ENCODE measurements around the gene PLPP2. TPM values are rescaled to one million over a fixed set of nuclear protein-coding genes. Genes with fewer than 3 reads are reported as not detected.

PLPP2 gene
- polyA plus RNA-seq, 1 donor from 2014 or later, result 2.1 TPM

GRCh38 chr19:306151-306900, 15.1 kb upstream of the PLPP2 start:
- no peak for TF ChIP-seq MXI1 (conservative IDR thresholded peaks at IDR 0.05; ENCODE audit: poor library complexity, severe bottlenecking)
- no peak for TF ChIP-seq EP300 (conservative IDR thresholded peaks at IDR 0.05; ENCODE audit: poor library complexity, severe bottlenecking)
- no peak for TF ChIP-seq SMC3 (conservative IDR thresholded peaks at IDR 0.05; ENCODE audit: poor library complexity)
- no peak for TF ChIP-seq RAD21 (conservative IDR thresholded peaks at IDR 0.05)
- TF ChIP-seq POLR2AphosphoS5 (IDR thresholded peaks at IDR 0.05), result no peak
- no peak for TF ChIP-seq EZH2 (IDR thresholded peaks at IDR 0.05; ENCODE audit: borderline replicate concordance, insufficient read depth, low read length, poor library complexity, severe bottlenecking)
- TF ChIP-seq REST (IDR thresholded peaks at IDR 0.05; ENCODE audit: borderline replicate concordance), result no peak
- no peak for TF ChIP-seq CTCF (IDR thresholded peaks at IDR 0.05; ENCODE audit: poor library complexity, severe bottlenecking)
- no peak for TF ChIP-seq TAF1 (IDR thresholded peaks at IDR 0.05; ENCODE audit: low read depth)
- Histone ChIP-seq H2AFZ (ENCODE audit: low read depth, low read length) (no peak overlapping the region), H3K9me3 (ENCODE audit: low read length) (no peaks in the 10 kb centered on the region), H3K9me2 (ENCODE audit: insufficient read depth, low read length) (no peaks in the 10 kb centered on the region), H3K4me3 (ENCODE audit: low read length) (no peak overlapping the region), H3K79me2 (replicated peaks; ENCODE audit: insufficient read depth, low read length) (no peaks in the 10 kb centered on the region), H3K27me3 (ENCODE audit: insufficient read depth, low read depth, low read length) (no peaks in the 10 kb centered on the region), H3K4me2 (ENCODE audit: low read length) (no peak overlapping the region), H3K27ac (ENCODE audit: low read length) (no peak overlapping the region), H4K20me1 (ENCODE audit: insufficient read depth) (no peaks in the 10 kb centered on the region), H3K36me3 (ENCODE audit: insufficient read depth, low read length) (no peaks in the 10 kb centered on the region), H3F3A (ENCODE audit: insufficient read depth, low read length, poor library complexity, severe bottlenecking) (no peaks in the 10 kb centered on the region), H3K9ac (ENCODE audit: low read length) (no peak overlapping the region)

- Histone ChIP-seq H3F3A (ENCODE audit: insufficient read depth, low read length, poor library complexity, severe bottlenecking) (no peaks in the 10 kb centered on the region), H3K4me3 (ENCODE audit: low read length) (no peak overlapping the region), H3K9me3 (ENCODE audit: low read length) (no peaks in the 10 kb centered on the region), H3K9ac (ENCODE audit: low read length) (no peak overlapping the region), H3K36me3 (ENCODE audit: insufficient read depth, low read length) (no peaks in the 10 kb centered on the region), H2AFZ (ENCODE audit: low read depth, low read length) (no peak overlapping the region), H3K4me2 (ENCODE audit: low read length) (no peak overlapping the region), H3K27me3 (ENCODE audit: insufficient read depth, low read depth, low read length) (no peaks in the 10 kb centered on the region), H4K20me1 (ENCODE audit: insufficient read depth) (no peaks in the 10 kb centered on the region), H3K9me2 (ENCODE audit: insufficient read depth, low read length) (no peaks in the 10 kb centered on the region), H3K79me2 (replicated peaks; ENCODE audit: insufficient read depth, low read length) (no peaks in the 10 kb centered on the region), H3K27ac (ENCODE audit: low read length) (no peak overlapping the region)
- TF ChIP-seq SMC3 (conservative IDR thresholded peaks at IDR 0.05; ENCODE audit: poor library complexity) (no peak), REST (IDR thresholded peaks at IDR 0.05; ENCODE audit: borderline replicate concordance) (no peak), TAF1 (IDR thresholded peaks at IDR 0.05; ENCODE audit: low read depth) (no peak), EP300 (conservative IDR thresholded peaks at IDR 0.05; ENCODE audit: poor library complexity, severe bottlenecking) (no peak), CTCF (IDR thresholded peaks at IDR 0.05; ENCODE audit: poor library complexity, severe bottlenecking) (no peak), RAD21 (conservative IDR thresholded peaks at IDR 0.05) (no peak), EZH2 (IDR thresholded peaks at IDR 0.05; ENCODE audit: borderline replicate concordance, insufficient read depth, low read length, poor library complexity, severe bottlenecking) (no peak), MXI1 (conservative IDR thresholded peaks at IDR 0.05; ENCODE audit: poor library complexity, severe bottlenecking) (no peak), POLR2AphosphoS5 (IDR thresholded peaks at IDR 0.05) (no peak)
These were observed 14.3 kb upstream of the PLPP2 start for GRCh38 chr19:305240-306150.
